ENCODE data around the gene PLCB3. TPM values are rescaled to one million over a fixed set of nuclear protein-coding genes. Genes with fewer than 3 reads are reported as not detected.
A peak's percentile ranks its signal among the peaks of the same experiment; 100 is the strongest.

Gene PLCB3
- total and polyA plus RNA-seq, 10 of the 15 experiments (the other 5 are each of a cell fraction or from before 2014, with no cell fraction given) = 0.03 to 10.3 (median 3.3) TPM

GRCh38 chr11:64299847-64300648, 48.7 kb downstream of the PLCB3 start, which contains the start of gene CATSPERZ:
Gene CATSPERZ (plus strand): TSS chr11:64300358. CDS start chr11:64300411, 53 bp downstream.
- Histone ChIP-seq H3K36me3 (ENCODE audit: control insufficient read depth in 2 of 2, insufficient read depth in 2 of 2, low read length in 1 of 2) (no peaks in the 10 kb centered on the region), H4K20me1 (ENCODE audit: control insufficient read depth, insufficient read depth) (no peaks in the 10 kb centered on the region; the same call in 1 of the 2 replicates), H3K4me1 (ENCODE audit: control insufficient read depth, insufficient read depth, low read length) (peaks cover 21% of the 10 kb centered on the region), H3K27ac (ENCODE audit: control insufficient read depth, insufficient read depth) (no peak within 1 kb of the TSS), H3K79me2 (ENCODE audit: control insufficient read depth, insufficient read depth, low read length) (no peaks in the 10 kb centered on the region), H3K27me3 (replicated peaks in 1 of 2; ENCODE audit: control insufficient read depth in 2 of 2, insufficient read depth in 2 of 2, low read length in 1 of 2) (peaks cover 17 to 27% of the 10 kb centered on the region in 2 experiments), H2AFZ (ENCODE audit: control insufficient read depth, low read depth, low read length) (peak within 1 kb of the TSS; percentile 51), H3K4me2 (ENCODE audit: control insufficient read depth, insufficient read depth) (peak within 1 kb of the TSS; percentile 84), H3K4me3 (peak within 1 kb of the TSS; percentile 16; the same call in 1 of the 2 replicates), H3K9ac (ENCODE audit: control insufficient read depth, insufficient read depth, low read length) (no peak within 1 kb of the TSS; the same call in 1 of the 2 replicates), H3K9me3 (replicated peaks; ENCODE audit: control insufficient read depth, insufficient read depth, low read length) (no peaks in the 10 kb centered on the region)
- no TSS peak for BruUV-seq (replicated peaks)
- whole genome bisulfite sequencing (ENCODE audit: insufficient coverage, insufficient replicate concordance, low lambda C conversion rate, missing lambda C conversion rate) = 5% methylated on average over 44 of the region's 54 CpGs
- ChIA-PET POLR2A (interaction anchor here (1.1 to 5.8 kb wide), 3 partner anchors 30 to 95 kb away, joined by 4 to 70 read pairs (median 61); partner anchors contain the start of gene FERMT3), SMC1A (ENCODE audit: uncharacterized antibody, unreplicated experiment) (interaction anchor here (1.1 to 5.7 kb wide), 5 partner anchors 15 to 94 kb away, joined by 5 to 98 read pairs (median 7); partner anchors contain the start of genes BAD, FERMT3 and GPR137), RAD21 (ENCODE audit: unreplicated experiment) (interaction anchor here (0.6 to 5.8 kb wide), 12 partner anchors 15 to 113 kb away, joined by 3 to 125 read pairs (median 7); partner anchors contain the start of genes BAD, FERMT3, FKBP2 and GPR137), CTCF (interaction anchor here (0.7 to 5.8 kb wide), 22 partner anchors 7 to 152 kb away, joined by 3 to 238 read pairs (median 7); partner anchors contain the start of genes BAD, CCDC88B, FERMT3 and GPR137)
- in situ Hi-C loops (cut with MboI) = loop anchor here (5.0 kb wide), 1 partner anchor 98 kb away; no protein-coding TSS in a partner anchor
- no peak for TF ChIP-seq ELK1 (IDR thresholded peaks at IDR 0.05; ENCODE audit: low read depth, low read length)
- no peak for TF ChIP-seq SIX5 (IDR thresholded peaks at IDR 0.05; ENCODE audit: low read depth, low read length, severe bottlenecking)
- no peak for TF ChIP-seq E2F8 (IDR thresholded peaks at IDR 0.05; ENCODE audit: low read depth, partially characterized antibody)
- TF ChIP-seq NR2F1 (conservative IDR thresholded peaks at IDR 0.05) = no peak
- no peak for TF ChIP-seq SPI1 (IDR thresholded peaks at IDR 0.05; ENCODE audit: borderline replicate concordance, insufficient read depth, low read depth, low read length)
- peak; percentile 54 for TF ChIP-seq SUZ12 (IDR thresholded peaks at IDR 0.05; ENCODE audit: unreplicated experiment)
- intact Hi-C loops (cut with micrococcal nuclease; ENCODE audit: unreplicated experiment) = loop anchor here (2.0 to 5.0 kb wide), 2 partner anchors 49 to 628 kb away; partner anchors contain the start of genes ATL3 and PLCB3
- ATAC-seq (no peak), FAIRE-seq (no peak), DNase-seq (ENCODE audit: low read depth, low spot score) (no peak)
